Loucy (cell line): ENCODE data around the gene FAM120B.

Source experiments
- H2AFZ ChIP-seq: fragments of 200-600 bp; sonication (generic); 2 replicates; pipeline ENCODE4 v1.6.0; 2016; ENCODE audit warnings: antibody characterized with exemption, mild to moderate bottlenecking, low read length, moderate library complexity
- H3F3A ChIP-seq: fragments of 200-600 bp; 2 replicates; pipeline ENCODE4 v1.6.0; 2016; ENCODE audit warnings: antibody characterized with exemption, low read depth, mild to moderate bottlenecking
- H3K27me3 ChIP-seq: fragments of 200-600 bp; sonication (generic); 2 replicates; pipeline ENCODE4 v1.6.1; 2014; ENCODE audit warnings: low read length, mild to moderate bottlenecking; ENCODE audit not compliant: insufficient read depth, poor library complexity, severe bottlenecking
- H3K36me3 ChIP-seq: fragments of 200-600 bp; sonication (generic); 2 replicates; pipeline ENCODE4 v1.6.1; 2016; ENCODE audit warnings: low read length; ENCODE audit not compliant: insufficient read depth
- H3K4me1 ChIP-seq: fragments of 200-600 bp; sonication (generic); 2 replicates; pipeline ENCODE4 v1.5.1; 2014; ENCODE audit warnings: low read length, mild to moderate bottlenecking; ENCODE audit not compliant: insufficient read depth, poor library complexity, severe bottlenecking
- H3K4me2 ChIP-seq: fragments of 200-600 bp; sonication (generic); 2 replicates; pipeline ENCODE4 v1.6.0; 2014; ENCODE audit warnings: antibody characterized with exemption, low read length, low read depth, mild to moderate bottlenecking; ENCODE audit not compliant: poor library complexity, severe bottlenecking
- H3K4me3 ChIP-seq: fragments of 200-600 bp; sonication (generic); 2 replicates; pipeline ENCODE4 v1.5.1; 2014; ENCODE audit warnings: low read length, mild to moderate bottlenecking, mixed read lengths; ENCODE audit not compliant: poor library complexity, severe bottlenecking
- H3K79me2 ChIP-seq: fragments of 200-600 bp; sonication (generic); 2 replicates; pipeline ENCODE4 v1.6.1; 2014; ENCODE audit warnings: low read length; ENCODE audit not compliant: insufficient read depth
- H3K9ac ChIP-seq: fragments of 200-600 bp; sonication (generic); 2 replicates; pipeline ENCODE4 v1.6.0; 2014; ENCODE audit warnings: mild to moderate bottlenecking, low read depth, low read length, moderate library complexity; ENCODE audit not compliant: poor library complexity, severe bottlenecking
- H3K9me2 ChIP-seq: fragments of 200-600 bp; sonication (generic); replicated peaks from 2 replicates; pipeline ENCODE4 v1.6.1; 2016; ENCODE audit warnings: low read depth, low read length, mixed read lengths
- H3K9me3 ChIP-seq: fragments of 200-600 bp; sonication (generic); 2 replicates; pipeline ENCODE4 v1.6.1; 2014; ENCODE audit warnings: mild to moderate bottlenecking, antibody characterized with exemption, low read length, low read depth; ENCODE audit not compliant: insufficient read depth
- H4K20me1 ChIP-seq: fragments of 200-600 bp; sonication (generic); 2 replicates; pipeline ENCODE4 v1.6.0; 2014; ENCODE audit warnings: antibody characterized with exemption, low read length, mild to moderate bottlenecking; ENCODE audit not compliant: insufficient read depth, poor library complexity, severe bottlenecking
- EZH2phosphoT487 ChIP-seq: fragments of 200-600 bp; IDR thresholded peaks from 2 replicates; pipeline ENCODE4 v1.6.1; 2018; ENCODE audit warnings: antibody characterized with exemption, mild to moderate bottlenecking, moderate library complexity, borderline replicate concordance
- TF ChIP-seq, protein P1 (sequence below): fragments of 200-600 bp; sonication (generic); conservative IDR thresholded peaks from 2 replicates; pipeline ENCODE4 v1.5.1; 2014; ENCODE audit warnings: mild to moderate bottlenecking, antibody characterized with exemption, low read length

The FAM120B gene

GRCh38 chr6:170451762-170452651, 145.4 kb downstream of the FAM120B start:
- Histone ChIP-seq H3K4me2 (no peak overlapping the region), H3K36me3 (no peaks in the 10 kb centered on the region), H2AFZ (no peak overlapping the region), H3F3A (no peaks in the 10 kb centered on the region), H3K9me3 (peaks cover 2% of the 10 kb centered on the region; the same call in 1 of the 2 replicates), H3K9me2 (no peaks in the 10 kb centered on the region), H4K20me1 (no peaks in the 10 kb centered on the region), H3K4me1 (peaks cover 7% of the 10 kb centered on the region), H3K4me3 (no peak overlapping the region), H3K79me2 (no peaks in the 10 kb centered on the region), H3K9ac (no peak overlapping the region), H3K27me3 (no peaks in the 10 kb centered on the region)
- TF ChIP-seq, protein P1, sequence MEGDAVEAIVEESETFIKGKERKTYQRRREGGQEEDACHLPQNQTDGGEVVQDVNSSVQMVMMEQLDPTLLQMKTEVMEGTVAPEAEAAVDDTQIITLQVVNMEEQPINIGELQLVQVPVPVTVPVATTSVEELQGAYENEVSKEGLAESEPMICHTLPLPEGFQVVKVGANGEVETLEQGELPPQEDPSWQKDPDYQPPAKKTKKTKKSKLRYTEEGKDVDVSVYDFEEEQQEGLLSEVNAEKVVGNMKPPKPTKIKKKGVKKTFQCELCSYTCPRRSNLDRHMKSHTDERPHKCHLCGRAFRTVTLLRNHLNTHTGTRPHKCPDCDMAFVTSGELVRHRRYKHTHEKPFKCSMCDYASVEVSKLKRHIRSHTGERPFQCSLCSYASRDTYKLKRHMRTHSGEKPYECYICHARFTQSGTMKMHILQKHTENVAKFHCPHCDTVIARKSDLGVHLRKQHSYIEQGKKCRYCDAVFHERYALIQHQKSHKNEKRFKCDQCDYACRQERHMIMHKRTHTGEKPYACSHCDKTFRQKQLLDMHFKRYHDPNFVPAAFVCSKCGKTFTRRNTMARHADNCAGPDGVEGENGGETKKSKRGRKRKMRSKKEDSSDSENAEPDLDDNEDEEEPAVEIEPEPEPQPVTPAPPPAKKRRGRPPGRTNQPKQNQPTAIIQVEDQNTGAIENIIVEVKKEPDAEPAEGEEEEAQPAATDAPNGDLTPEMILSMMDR, result no peak
- TF ChIP-seq EZH2phosphoT487, result no peak

- H3K36me3 ChIP-seq, result no peaks in the 10 kb centered on the region
- no peaks in the 10 kb centered on the region for H3K79me2 ChIP-seq
- no peak overlapping the region for H3K9ac ChIP-seq
- no peaks in the 10 kb centered on the region for H3K27me3 ChIP-seq
- no peaks in the 10 kb centered on the region for H3K9me2 ChIP-seq
- H4K20me1 ChIP-seq, result no peaks in the 10 kb centered on the region
- no peak overlapping the region for H3K4me3 ChIP-seq
- peaks cover 2% of the 10 kb centered on the region; the same call in 1 of the 2 replicates for H3K9me3 ChIP-seq
- peaks cover 7% of the 10 kb centered on the region for H3K4me1 ChIP-seq
- TF ChIP-seq, protein P1, result no peak
- TF ChIP-seq EZH2phosphoT487, result no peak
- no peak overlapping the region for H3K4me2 ChIP-seq
- H2AFZ ChIP-seq, result no peak overlapping the region
- H3F3A ChIP-seq, result no peaks in the 10 kb centered on the region
These were observed 146.4 kb downstream of the FAM120B start for GRCh38 chr6:170452767-170453545.

DNA sequence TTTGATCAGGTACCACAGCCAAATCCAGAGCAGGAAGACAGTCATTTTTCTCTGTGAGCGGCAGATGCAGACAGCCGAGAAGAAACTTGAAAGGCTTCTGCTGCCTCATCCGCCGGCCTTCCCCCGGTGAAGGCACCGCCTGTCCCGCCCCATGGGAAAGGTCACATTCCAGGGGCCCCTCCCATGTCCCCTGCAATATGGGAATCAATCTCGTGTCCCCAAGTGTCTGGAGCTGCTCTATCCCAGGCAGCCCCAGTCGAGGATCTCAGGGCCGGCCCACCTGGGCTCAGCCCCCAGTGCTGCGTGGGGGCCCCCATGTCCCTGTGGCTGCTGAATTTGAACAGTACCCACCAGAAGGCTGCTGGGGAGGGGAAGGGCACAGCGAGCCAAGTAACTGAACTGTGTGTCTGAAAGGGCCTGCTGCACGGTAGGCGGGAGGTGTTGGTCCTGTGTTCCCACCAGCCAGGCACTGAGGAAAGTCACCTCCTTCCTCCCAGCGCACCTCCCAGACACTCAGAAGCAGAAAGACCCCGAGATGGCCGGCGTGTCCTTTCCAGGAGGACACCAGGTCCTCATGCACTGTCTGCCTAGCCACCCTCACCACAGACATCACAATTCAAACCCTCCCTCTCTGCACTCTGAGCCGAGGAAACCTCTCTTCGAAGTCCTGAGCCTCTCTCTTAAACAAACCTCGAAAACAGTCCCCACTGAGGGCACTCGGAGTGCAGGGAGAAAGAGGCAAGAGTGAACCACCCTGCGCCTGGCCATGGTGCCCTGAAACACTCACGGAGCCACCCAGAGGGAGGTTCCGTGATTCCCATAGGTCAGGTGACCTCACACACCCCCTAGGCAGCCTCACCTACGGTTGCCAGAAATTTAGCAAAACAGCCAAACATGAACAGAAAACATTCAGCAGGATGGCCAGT, 147.3 kb downstream of the FAM120B start:
- Histone ChIP-seq H4K20me1 (no peaks in the 10 kb centered on the region), H3K9ac (no peak overlapping the region), H3K4me1 (peaks cover 7% of the 10 kb centered on the region), H3K4me3 (no peak overlapping the region), H2AFZ (no peak overlapping the region), H3K4me2 (peak overlapping the region; percentile 14), H3K36me3 (no peaks in the 10 kb centered on the region), H3F3A (no peaks in the 10 kb centered on the region), H3K79me2 (no peaks in the 10 kb centered on the region), H3K9me3 (peaks cover 2% of the 10 kb centered on the region; the same call in 1 of the 2 replicates), H3K9me2 (no peaks in the 10 kb centered on the region), H3K27me3 (no peaks in the 10 kb centered on the region)
- TF ChIP-seq EZH2phosphoT487, result no peak
- TF ChIP-seq, protein P1, result no peak
